H9 (cell line): Measurements from ENCODE around the gene SERTAD2. TPM values are rescaled to one million over a fixed set of nuclear protein-coding genes. Genes with fewer than 3 reads are reported as not detected.

Experiments used
- DNase-seq: peaks from one replicate; pipeline ENCODE4 v3.0.0-alpha.2; 2017
- H2AFZ ChIP-seq: one replicate; pipeline ENCODE4 v1.6.1; 2013; ENCODE audit warnings: mild to moderate bottlenecking, low read length, control low read depth, moderate library complexity
- H2AK5ac ChIP-seq: 2 replicates; pipeline ENCODE4 v1.6.1; 2013; ENCODE audit warnings: low read length, control low read depth, mixed read lengths; ENCODE audit not compliant: insufficient read length
- H2BK120ac ChIP-seq: one replicate; pipeline ENCODE4 v1.6.1; 2013; ENCODE audit warnings: low read depth, mild to moderate bottlenecking, low read length, control low read depth, inconsistent platforms; ENCODE audit not compliant: poor library complexity, severe bottlenecking
- H2BK12ac ChIP-seq: 2 replicates; pipeline ENCODE4 v1.6.1; 2013; ENCODE audit warnings: low read length, control low read depth, mixed read lengths, low read depth; ENCODE audit not compliant: insufficient read length
- H2BK15ac ChIP-seq: 2 replicates; pipeline ENCODE4 v1.6.1; 2013; ENCODE audit warnings: low read depth, low read length, control low read depth
- H2BK20ac ChIP-seq: one replicate; pipeline ENCODE4 v1.6.1; 2013; ENCODE audit warnings: low read depth, mild to moderate bottlenecking, low read length, control low read depth, inconsistent platforms; ENCODE audit not compliant: poor library complexity, severe bottlenecking
- H2BK5ac ChIP-seq: 2 replicates; pipeline ENCODE4 v1.6.1; 2013; ENCODE audit warnings: low read length, control low read depth, mixed read lengths; ENCODE audit not compliant: insufficient read length
- H3K14ac ChIP-seq: 2 replicates; pipeline ENCODE4 v1.6.1; 2013; ENCODE audit warnings: low read length, control low read depth; ENCODE audit not compliant: insufficient read depth
- H3K18ac ChIP-seq: 2 replicates; pipeline ENCODE4 v1.6.1; 2013; ENCODE audit warnings: low read depth, mild to moderate bottlenecking, mixed read lengths, low read length, control low read depth; ENCODE audit not compliant: insufficient read length
- H3K23ac ChIP-seq: 2 replicates; pipeline ENCODE4 v1.6.1; 2013; ENCODE audit warnings: low read length, control low read depth, mixed read lengths, low read depth; ENCODE audit not compliant: insufficient read length
- H3K23me2 ChIP-seq: 2 replicates; pipeline ENCODE4 v1.6.1; 2013; ENCODE audit warnings: low read depth, mild to moderate bottlenecking, mixed read lengths, low read length, control low read depth; ENCODE audit not compliant: insufficient read length, poor library complexity, severe bottlenecking
- H3K27ac ChIP-seq: 2 replicates; pipeline ENCODE4 v1.5.1; 2013; ENCODE audit warnings: low read length, control low read depth, mixed read lengths, low read depth; ENCODE audit not compliant: insufficient read length
- H3K27me3 ChIP-seq: 2 replicates; pipeline ENCODE4 v1.6.1; 2013; ENCODE audit warnings: low read length, control low read depth, inconsistent platforms; ENCODE audit not compliant: insufficient read depth
- H3K4ac ChIP-seq: 2 replicates; pipeline ENCODE4 v1.6.1; 2013; ENCODE audit warnings: low read depth, mild to moderate bottlenecking, control low read depth, inconsistent platforms, low read length, moderate library complexity
- H3K4me1 ChIP-seq: 2 replicates; pipeline ENCODE4 v1.6.1; 2013; ENCODE audit warnings: low read length, control low read depth, inconsistent platforms; ENCODE audit not compliant: insufficient read depth
- H3K4me2 ChIP-seq: 2 replicates; pipeline ENCODE4 v1.6.1; 2013; ENCODE audit warnings: low read length, control low read depth, mixed read lengths; ENCODE audit not compliant: insufficient read length, insufficient read depth
- H3K56ac ChIP-seq: 2 replicates; pipeline ENCODE4 v1.6.1; 2013; ENCODE audit warnings: low read depth, mild to moderate bottlenecking, mixed read lengths, low read length, control low read depth; ENCODE audit not compliant: insufficient read length
- H3K79me1 ChIP-seq: 2 replicates; pipeline ENCODE4 v1.6.1; 2013; ENCODE audit warnings: low read depth, mild to moderate bottlenecking, moderate library complexity, low read length, control low read depth, inconsistent platforms; ENCODE audit not compliant: insufficient read depth, poor library complexity, severe bottlenecking
- H3K79me2 ChIP-seq: 2 replicates; pipeline ENCODE4 v1.6.1; 2013; ENCODE audit warnings: low read length, control low read depth, inconsistent platforms; ENCODE audit not compliant: insufficient read depth
- H3K9ac ChIP-seq: 2 replicates; pipeline ENCODE4 v1.6.1; 2013; ENCODE audit warnings: low read length, control low read depth, mixed read lengths; ENCODE audit not compliant: insufficient read length; ENCODE audit errors: extremely low read depth
- H3K9me3 ChIP-seq: one replicate; pipeline ENCODE4 v1.6.1; 2013; ENCODE audit warnings: low read depth, low read length, inconsistent platforms; ENCODE audit not compliant: control insufficient read depth
- H3T11ph ChIP-seq: one replicate; pipeline ENCODE4 v1.6.1; 2013; ENCODE audit warnings: mild to moderate bottlenecking, low read length, control low read depth, inconsistent platforms
- H4K20me1 ChIP-seq: one replicate; pipeline ENCODE4 v1.6.1; 2013; ENCODE audit not compliant: control insufficient read depth, insufficient read length, insufficient read depth
- H4K5ac ChIP-seq: 2 replicates; pipeline ENCODE4 v1.6.1; 2013; ENCODE audit warnings: low read depth, mild to moderate bottlenecking, mixed read lengths, low read length, control low read depth; ENCODE audit not compliant: insufficient read length
- H4K8ac ChIP-seq: replicated peaks from 2 replicates; pipeline ENCODE4 v1.6.1; 2013; ENCODE audit warnings: low read length, control low read depth, mixed read lengths, low read depth; ENCODE audit not compliant: insufficient read length
- H4K91ac ChIP-seq: 2 replicates; pipeline ENCODE4 v1.6.1; 2013; ENCODE audit warnings: low read depth, mild to moderate bottlenecking, moderate library complexity, mixed read lengths, low read length, control low read depth; ENCODE audit not compliant: insufficient read length
- H3K27ac Mint-ChIP-seq, 3 experiments: 2 replicates in 2 of 3; 3 replicates in 1 of 3; pipeline ENCODE4 v1.8.0; 2020 to 2021; ENCODE audit warnings: mixed read lengths in 3 of 3, mild to moderate bottlenecking in 1 of 3, moderate library complexity in 1 of 3
- H3K27me3 Mint-ChIP-seq: 2 replicates; pipeline ENCODE4 v1.8.0; 2021; ENCODE audit warnings: low read depth, mild to moderate bottlenecking, moderate library complexity, mixed read lengths
- H3K36me3 Mint-ChIP-seq, 3 experiments: 2 replicates in 2 of 3; 3 replicates in 1 of 3; pipeline ENCODE4 v1.8.0; 2020 to 2021; ENCODE audit warnings: low read depth in 3 of 3, mixed read lengths in 3 of 3; ENCODE audit not compliant: insufficient read depth in 1 of 3
- H3K4me1 Mint-ChIP-seq, 2 experiments: 2 replicates each; pipeline ENCODE4 v1.8.0; 2020; ENCODE audit warnings: mixed read lengths in 2 of 2
- H3K4me3 Mint-ChIP-seq, 2 experiments: 2 replicates in 1 of 2; 3 replicates in 1 of 2; pipeline ENCODE4 v1.8.0; 2020 to 2021; ENCODE audit warnings: mild to moderate bottlenecking in 2 of 2, mixed read lengths in 2 of 2, moderate library complexity in 1 of 2
- H3K9me3 Mint-ChIP-seq, 2 experiments: 2 replicates in 1 of 2; 3 replicates in 1 of 2; pipeline ENCODE4 v1.8.0; 2020; ENCODE audit warnings: mild to moderate bottlenecking in 2 of 2, mixed read lengths in 2 of 2, moderate library complexity in 1 of 2
- WGBS: extraction: QIAGEN DNeasy Blood & Tissue Kit; methylation state at CpG from one replicate; pipeline ENCODE4 v1.1.7; 2013; ENCODE audit warnings: missing lambda C conversion rate, low lambda C conversion rate, mixed read lengths; ENCODE audit not compliant: insufficient read length; ENCODE audit errors: extremely low coverage; 5-methylcytosine and 5-hydroxymethylcytosine counted together
- total RNA-seq: library from RNA; stranded (reverse); gene quantifications from 2 replicates; pipeline ENCODE4 v1.2.1, GENCODE V29; 2021
- TF ChIP-seq, protein P1 (sequence below): fragments of 200-600 bp; sonication (generic); conservative IDR thresholded peaks from 3 replicates; pipeline ENCODE4 v1.8.0; 2021; ENCODE audit warnings: antibody characterized with exemption, mild to moderate bottlenecking

SERTAD2 gene
- total RNA-seq, 1 experiment from 2014 or later = 3.5 TPM

DNA sequence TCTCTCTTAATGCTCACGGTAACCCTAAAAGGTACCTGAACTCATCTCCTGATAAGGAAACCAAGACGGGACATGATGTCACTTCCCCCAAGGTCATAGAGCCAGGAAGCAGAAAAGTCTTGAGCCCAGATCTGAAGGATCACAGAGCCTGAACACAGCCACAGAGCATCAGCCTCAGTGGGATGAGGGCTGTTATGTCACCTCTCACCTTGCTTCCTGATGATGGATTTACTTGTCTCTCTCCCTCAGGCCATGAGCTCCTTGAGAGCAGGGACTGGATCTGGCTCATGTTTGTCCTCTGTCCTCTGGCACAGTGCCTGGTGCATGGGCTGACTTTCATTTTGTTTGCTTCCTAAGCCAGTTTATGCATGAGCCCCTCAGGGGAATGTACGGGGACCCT, 54.2 kb downstream of the SERTAD2 start:
- Histone ChIP-seq H2BK20ac (no peak overlapping the region), H3K23ac (no peak overlapping the region), H3K4me2 (no peak overlapping the region), H3K4ac (no peak overlapping the region), H3K9me3 (no peaks in the 10 kb centered on the region), H3K79me1 (no peaks in the 10 kb centered on the region), H3K14ac (no peak overlapping the region), H3K27me3 (no peaks in the 10 kb centered on the region), H3K27ac (no peak overlapping the region), H3K79me2 (no peaks in the 10 kb centered on the region), H3K18ac (no peak overlapping the region), H3K9ac (no peak overlapping the region), H3K4me1 (no peaks in the 10 kb centered on the region), H2BK12ac (no peak overlapping the region), H4K5ac (no peak overlapping the region), H3T11ph (no peak overlapping the region), H3K23me2 (no peaks in the 10 kb centered on the region), H2BK5ac (no peak overlapping the region), H2AK5ac (no peak overlapping the region), H2BK15ac (no peak overlapping the region), H2BK120ac (no peak overlapping the region), H4K8ac (no peak overlapping the region), H2AFZ (no peak overlapping the region), H4K20me1 (no peaks in the 10 kb centered on the region), H4K91ac (no peak overlapping the region), H3K56ac (no peak overlapping the region)
- DNase-seq = no peak
- Mint-ChIP-seq H3K4me3 (no peak overlapping the region), H3K4me1 (peaks cover 0 to 7% of the 10 kb centered on the region in 2 experiments; a peak in 2 of 4 replicates), H3K9me3 (peaks cover 4 to 5% of the 10 kb centered on the region in 2 experiments; a peak in 4 of 5 replicates), H3K36me3 (peaks cover 4 to 10% (median 4%) of the 10 kb centered on the region in 3 experiments; a peak in 4 of 7 replicates), H3K27ac (no peak overlapping the region), H3K27me3 (peaks cover 6% of the 10 kb centered on the region)
- TF ChIP-seq, protein P1, sequence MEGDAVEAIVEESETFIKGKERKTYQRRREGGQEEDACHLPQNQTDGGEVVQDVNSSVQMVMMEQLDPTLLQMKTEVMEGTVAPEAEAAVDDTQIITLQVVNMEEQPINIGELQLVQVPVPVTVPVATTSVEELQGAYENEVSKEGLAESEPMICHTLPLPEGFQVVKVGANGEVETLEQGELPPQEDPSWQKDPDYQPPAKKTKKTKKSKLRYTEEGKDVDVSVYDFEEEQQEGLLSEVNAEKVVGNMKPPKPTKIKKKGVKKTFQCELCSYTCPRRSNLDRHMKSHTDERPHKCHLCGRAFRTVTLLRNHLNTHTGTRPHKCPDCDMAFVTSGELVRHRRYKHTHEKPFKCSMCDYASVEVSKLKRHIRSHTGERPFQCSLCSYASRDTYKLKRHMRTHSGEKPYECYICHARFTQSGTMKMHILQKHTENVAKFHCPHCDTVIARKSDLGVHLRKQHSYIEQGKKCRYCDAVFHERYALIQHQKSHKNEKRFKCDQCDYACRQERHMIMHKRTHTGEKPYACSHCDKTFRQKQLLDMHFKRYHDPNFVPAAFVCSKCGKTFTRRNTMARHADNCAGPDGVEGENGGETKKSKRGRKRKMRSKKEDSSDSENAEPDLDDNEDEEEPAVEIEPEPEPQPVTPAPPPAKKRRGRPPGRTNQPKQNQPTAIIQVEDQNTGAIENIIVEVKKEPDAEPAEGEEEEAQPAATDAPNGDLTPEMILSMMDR = no peak
- WGBS = no CpG with 5 or more reads among the region's 3 CpGs
